ENCODE data around the gene PRPF38B. TPM values are rescaled to one million over a fixed set of nuclear protein-coding genes. Genes with fewer than 3 reads are reported as not detected.

PRPF38B gene
- 10 to 100 TPM; 28.3 to 29.3 TPM for total RNA-seq

GRCh38 chr1:108691942-108692723 is at the start of gene PRPF38B:
TSS of gene PRPF38B (plus strand) at chr1:108692310. CDS start at chr1:108692592, 282 bp downstream.
- H3K4me1 ChIP-seq = peaks cover 21% of the 10 kb centered on the region
- ATAC-seq (peak; percentile 97), DNase-seq (peak; percentile 93 to 95 (median 94))
- no peaks in the 10 kb centered on the region for H3K9me3 ChIP-seq
- H3K27ac ChIP-seq = peak within 1 kb of the TSS; percentile 93 to 99 (median 98)
- peaks cover 0 to 8% of the 10 kb centered on the region in 2 donors for H3K36me3 ChIP-seq (replicated peaks in 1 of 2; ENCODE audit: insufficient read depth in 1 of 2, low read depth in 2 of 2)
- 0% methylated on average over 4 to 59 of the region's 59 CpGs for WGBS, 2 donors
- intact Hi-C loops (cut with DNase I) = no loop called here
- peak within 1 kb of the TSS; percentile 65 to 96 for H3K4me3 ChIP-seq
- H3K27me3 ChIP-seq = no peaks in the 10 kb centered on the region
- TF ChIP-seq POLR2A (IDR thresholded peaks at IDR 0.05) (peak; percentile 89 to 97 (median 95)), CTCF (IDR thresholded peaks at IDR 0.05) (no peak)

- 23 to 26% methylated on average over 3 of the region's 3 CpGs for WGBS, 2 donors
- Histone ChIP-seq H3K9me3 (no peaks in the 10 kb centered on the region), H3K36me3 (replicated peaks in 1 of 2; ENCODE audit: insufficient read depth in 1 of 2, low read depth in 2 of 2) (no peaks in the 10 kb centered on the region), H3K4me3 (no peak overlapping the region), H3K4me1 (peaks cover 7% of the 10 kb centered on the region), H3K27ac (no peak overlapping the region), H3K27me3 (no peaks in the 10 kb centered on the region)
- intact Hi-C loops (cut with DNase I) = loop anchor here (5.0 kb wide), 1 partner anchor 131 kb away; no protein-coding TSS in a partner anchor
- TF ChIP-seq POLR2A (IDR thresholded peaks at IDR 0.05) (no peak), CTCF (IDR thresholded peaks at IDR 0.05) (peak in 6 of 7 experiments; percentile 46 to 77 (median 70))
- ATAC-seq (peak; percentile 63), DNase-seq (peak; percentile 45 to 77 (median 64))
Measured at GRCh38 chr1:108643492-108644335, 48.4 kb upstream of the PRPF38B start.

GRCh38 chr1:108644984-108645383 is 47.1 kb upstream of the PRPF38B start:
- H3K27me3 ChIP-seq = no peaks in the 10 kb centered on the region
- no peaks in the 10 kb centered on the region for H3K36me3 ChIP-seq (replicated peaks in 1 of 2; ENCODE audit: insufficient read depth in 1 of 2, low read depth in 2 of 2)
- DNase-seq (no peak), ATAC-seq (no peak)
- H3K4me1 ChIP-seq = peaks cover 7% of the 10 kb centered on the region
- no peak overlapping the region for H3K4me3 ChIP-seq
- WGBS, 2 donors = 28 to 35% methylated on average over 7 of the region's 7 CpGs
- no peaks in the 10 kb centered on the region for H3K9me3 ChIP-seq
- H3K27ac ChIP-seq = no peak overlapping the region
- intact Hi-C loops (cut with DNase I) = loop anchor here (5.0 kb wide), 1 partner anchor 133 kb away; no protein-coding TSS in a partner anchor
- TF ChIP-seq CTCF (IDR thresholded peaks at IDR 0.05) (no peak), POLR2A (IDR thresholded peaks at IDR 0.05) (no peak)

- Histone ChIP-seq H3K27me3 (no peaks in the 10 kb centered on the region), H3K4me3 (no peak overlapping the region), H3K36me3 (replicated peaks in 1 of 2; ENCODE audit: insufficient read depth in 1 of 2, low read depth in 2 of 2) (no peaks in the 10 kb centered on the region), H3K9me3 (no peaks in the 10 kb centered on the region), H3K4me1 (peaks cover 7% of the 10 kb centered on the region), H3K27ac (peak overlapping the region in 1 of 4 donors; percentile 47)
- DNase-seq (no peak), ATAC-seq (no peak)
- WGBS, 2 donors = 68 to 71% methylated on average over 9 of the region's 9 CpGs
- intact Hi-C loops (cut with DNase I) = no loop called here
- TF ChIP-seq CTCF (IDR thresholded peaks at IDR 0.05) (no peak), POLR2A (IDR thresholded peaks at IDR 0.05) (no peak)
Measured at GRCh38 chr1:108645564-108646184, 46.4 kb upstream of the PRPF38B start.

All from body of pancreas (tissue), 4 donors.